B cell (primary cell): ENCODE results near the gene TMEM132D.

ENCODE experiments used
- EZH2 ChIP-seq: IDR thresholded peaks from 2 replicates; pipeline ENCODE4 v1.6.1; 2012; ENCODE audit warnings: borderline replicate concordance, low read depth, mild to moderate bottlenecking, moderate library complexity, low read length; ENCODE audit not compliant: insufficient read depth, poor library complexity, severe bottlenecking
- TF ChIP-seq, protein P1 (sequence below): fragments of 200-600 bp; IDR thresholded peaks from one replicate; pipeline ENCODE4 v1.8.0; 2022; ENCODE audit warnings: antibody characterized with exemption, mild to moderate bottlenecking

GRCh38 chr12:129459886-129460285 lies 443.9 kb downstream of the TMEM132D start:
- TF ChIP-seq, protein P1, sequence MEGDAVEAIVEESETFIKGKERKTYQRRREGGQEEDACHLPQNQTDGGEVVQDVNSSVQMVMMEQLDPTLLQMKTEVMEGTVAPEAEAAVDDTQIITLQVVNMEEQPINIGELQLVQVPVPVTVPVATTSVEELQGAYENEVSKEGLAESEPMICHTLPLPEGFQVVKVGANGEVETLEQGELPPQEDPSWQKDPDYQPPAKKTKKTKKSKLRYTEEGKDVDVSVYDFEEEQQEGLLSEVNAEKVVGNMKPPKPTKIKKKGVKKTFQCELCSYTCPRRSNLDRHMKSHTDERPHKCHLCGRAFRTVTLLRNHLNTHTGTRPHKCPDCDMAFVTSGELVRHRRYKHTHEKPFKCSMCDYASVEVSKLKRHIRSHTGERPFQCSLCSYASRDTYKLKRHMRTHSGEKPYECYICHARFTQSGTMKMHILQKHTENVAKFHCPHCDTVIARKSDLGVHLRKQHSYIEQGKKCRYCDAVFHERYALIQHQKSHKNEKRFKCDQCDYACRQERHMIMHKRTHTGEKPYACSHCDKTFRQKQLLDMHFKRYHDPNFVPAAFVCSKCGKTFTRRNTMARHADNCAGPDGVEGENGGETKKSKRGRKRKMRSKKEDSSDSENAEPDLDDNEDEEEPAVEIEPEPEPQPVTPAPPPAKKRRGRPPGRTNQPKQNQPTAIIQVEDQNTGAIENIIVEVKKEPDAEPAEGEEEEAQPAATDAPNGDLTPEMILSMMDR, result no peak
- no peak for TF ChIP-seq EZH2
